ENCODE results near the gene MEF2D.

Gene MEF2D

DNA sequence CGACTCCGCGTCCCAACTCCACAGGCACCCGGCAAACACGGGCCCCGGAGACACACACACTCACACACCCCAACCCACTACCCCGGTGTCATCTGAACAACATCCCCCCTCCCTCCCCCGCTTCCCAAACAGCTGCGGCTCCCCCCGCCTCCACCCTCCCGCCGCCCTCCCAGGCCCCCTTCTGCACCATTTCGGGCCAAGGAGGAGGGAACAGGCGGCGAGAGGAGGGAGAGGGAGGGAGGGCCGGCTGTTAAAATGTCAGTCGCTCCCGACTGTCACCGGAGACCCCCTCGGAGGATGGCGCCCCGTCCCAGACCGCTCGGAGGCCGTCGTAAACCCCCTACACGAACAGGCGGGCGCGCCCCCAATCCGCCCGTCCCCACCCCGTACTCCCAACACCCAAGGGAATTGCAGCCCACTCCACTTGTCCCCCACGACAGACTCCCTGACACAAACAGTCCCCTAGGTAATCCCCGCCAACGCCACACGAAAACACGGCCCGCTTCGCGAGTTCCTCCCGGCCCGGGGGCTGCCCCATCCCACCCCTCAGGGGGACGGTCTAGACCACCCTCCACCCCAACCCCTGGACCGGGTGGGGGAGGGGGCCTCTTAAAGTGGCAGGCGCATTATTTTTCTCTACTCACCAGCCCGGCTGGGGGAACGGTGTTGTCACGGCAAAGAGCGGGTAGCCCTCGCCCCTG is 583 bp downstream of the MEF2D start:
- no peak for DNase-seq (ENCODE audit: low read depth)

GRCh38 chr1:156499194-156499841 is 1.3 kb downstream of the MEF2D start:
- no peak for DNase-seq (ENCODE audit: low read depth)

DNA sequence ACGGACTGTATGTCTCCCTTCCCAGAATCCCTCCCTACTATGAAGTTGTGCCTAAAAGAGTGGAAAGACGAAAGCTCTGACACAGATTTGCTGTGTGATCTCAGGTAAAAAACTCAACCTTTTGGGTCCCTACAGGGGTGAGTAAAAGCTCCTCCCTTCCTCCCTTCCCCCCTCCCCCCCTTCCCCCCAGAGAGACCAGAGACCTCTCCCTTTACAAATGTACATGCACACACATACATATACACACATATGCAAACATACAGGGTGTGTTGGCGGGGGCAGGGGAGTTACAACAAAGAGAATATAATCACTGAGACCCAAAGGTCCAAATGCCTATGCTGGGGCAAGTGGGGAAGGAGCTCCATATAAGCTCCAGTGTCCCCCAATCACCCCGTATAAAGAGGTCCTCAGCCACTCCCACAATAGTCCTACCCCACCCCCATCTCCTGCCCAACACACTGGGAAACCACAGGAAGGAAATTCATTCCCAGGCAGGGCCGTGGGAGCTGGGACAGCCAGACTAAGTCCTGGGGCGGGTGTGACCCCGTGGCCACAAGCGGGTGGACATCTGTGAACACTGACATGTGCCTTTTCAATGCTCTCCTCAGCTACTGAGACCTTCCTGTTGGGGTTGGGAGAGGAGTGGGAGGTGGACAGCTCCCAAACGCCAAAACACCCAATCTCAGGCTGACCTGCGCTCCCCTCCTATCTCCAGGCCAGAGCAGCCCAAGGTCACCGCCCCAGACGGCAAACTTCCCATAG is 2.0 kb downstream of the MEF2D start:
- no peak for DNase-seq (ENCODE audit: low read depth)

DNA sequence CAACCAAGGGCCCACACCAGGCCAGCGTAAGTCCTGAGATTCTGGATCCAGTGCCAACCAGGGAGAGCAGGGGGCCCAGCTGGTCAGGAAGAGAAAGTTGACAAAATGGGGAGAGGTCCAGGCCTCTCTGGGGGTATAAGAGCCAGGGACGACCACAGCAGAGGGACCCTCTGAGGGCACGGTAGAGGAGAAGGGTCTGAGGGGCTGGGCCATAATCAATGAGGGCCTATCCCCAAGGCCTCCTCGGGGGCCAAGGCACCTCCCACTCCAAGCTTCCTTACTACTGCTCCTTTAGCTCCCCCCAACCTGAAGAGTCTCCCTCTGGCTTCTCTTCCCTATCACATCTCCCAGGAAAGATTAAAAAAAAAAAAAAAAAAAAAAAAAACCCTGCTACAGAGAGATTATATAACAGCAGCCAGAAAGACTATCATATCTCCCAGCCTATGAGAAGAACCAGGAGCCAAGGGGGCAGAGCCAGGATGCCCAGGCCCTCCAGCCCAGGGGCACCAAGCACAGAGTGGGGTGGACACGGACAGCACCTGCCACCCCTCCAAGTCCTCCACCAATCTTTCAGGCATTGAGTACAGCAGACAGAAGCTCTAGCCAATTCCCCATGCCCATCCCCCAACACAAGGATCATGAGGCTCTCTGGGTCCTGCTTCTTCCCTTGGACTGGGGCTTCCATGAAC is 2.7 kb downstream of the MEF2D start:
- no peak for DNase-seq (ENCODE audit: low read depth)

DNA sequence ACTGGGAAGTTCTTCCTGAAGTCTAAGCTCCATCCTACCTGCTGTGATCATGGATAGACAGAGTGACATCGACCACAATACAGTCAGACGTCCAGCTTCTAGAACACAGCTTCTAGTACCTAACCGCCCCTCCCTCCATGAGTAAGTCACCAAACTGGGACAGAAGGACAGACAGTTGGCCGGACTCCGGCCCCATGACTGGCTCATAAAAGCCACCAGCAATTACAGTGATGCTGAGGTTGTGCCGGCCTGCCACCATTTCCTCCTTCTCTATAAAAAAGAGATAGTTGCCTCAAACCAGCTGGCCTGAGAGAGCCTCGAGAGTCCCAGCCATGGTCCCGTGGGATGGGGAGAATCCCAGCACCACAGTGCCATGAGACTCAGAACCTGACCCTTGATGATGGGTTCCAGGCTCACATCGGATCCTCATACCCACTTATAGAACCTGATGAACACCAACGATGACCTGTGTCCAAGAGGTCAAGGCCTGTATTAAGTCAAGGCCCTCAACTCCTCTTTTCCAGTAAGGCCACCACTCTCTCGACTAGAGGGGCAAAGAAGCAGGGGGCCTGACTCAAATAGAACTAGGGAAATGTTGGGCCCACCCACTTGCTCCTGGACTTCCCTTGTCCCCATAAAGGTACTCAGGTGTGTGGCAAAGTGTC is 3.4 kb downstream of the MEF2D start:
- no peak for DNase-seq (ENCODE audit: low read depth)

DNA sequence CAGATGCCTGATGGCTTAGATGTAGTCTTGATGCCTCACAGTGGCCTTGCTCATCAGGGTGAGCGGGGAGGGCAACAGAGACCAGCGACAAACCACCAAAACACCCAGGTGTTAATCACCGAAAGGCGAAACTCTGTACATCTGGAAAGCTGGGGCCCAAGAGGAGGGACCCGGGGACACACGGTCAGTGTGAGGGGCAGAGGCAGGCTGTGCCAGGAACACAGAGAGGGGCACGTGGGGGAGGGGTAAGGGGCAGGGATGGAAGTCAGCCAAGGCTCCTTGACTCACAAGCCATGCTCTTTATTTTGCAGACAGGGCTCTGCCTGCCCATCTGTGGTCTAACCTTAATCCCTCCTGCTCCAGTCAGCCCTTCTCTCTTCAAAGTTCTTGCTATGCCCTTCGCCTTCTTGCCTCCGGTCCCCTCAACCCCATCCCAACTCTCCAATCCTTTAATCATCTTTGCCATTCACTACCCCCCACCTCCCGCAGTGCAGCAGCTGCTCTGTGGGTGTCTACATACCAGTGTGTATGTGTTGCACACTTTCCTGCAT is 4.3 kb downstream of the MEF2D start:
- no peak for DNase-seq (ENCODE audit: low read depth)

GRCh38 chr1:156495401-156496140 is 5.0 kb downstream of the MEF2D start:
- no peak for DNase-seq (ENCODE audit: low read depth)

GRCh38 chr1:156494309-156494895 is 6.2 kb downstream of the MEF2D start:
- no peak for DNase-seq (ENCODE audit: low read depth)

- DNase-seq (ENCODE audit: low read depth), result no peak
Measured at GRCh38 chr1:156493742-156494141, 6.8 kb downstream of the MEF2D start.

- DNase-seq (ENCODE audit: low read depth), result no peak
Measured at GRCh38 chr1:156493154-156493631, 7.4 kb downstream of the MEF2D start.

GRCh38 chr1:156492591-156493080 is 7.9 kb downstream of the MEF2D start:
- no peak for DNase-seq (ENCODE audit: low read depth)

GRCh38 chr1:156492013-156492590 is 8.5 kb downstream of the MEF2D start:
- no peak for DNase-seq (ENCODE audit: low read depth)

GRCh38 chr1:156491151-156491949 is 9.2 kb downstream of the MEF2D start:
- DNase-seq (ENCODE audit: low read depth), result no peak

DNA sequence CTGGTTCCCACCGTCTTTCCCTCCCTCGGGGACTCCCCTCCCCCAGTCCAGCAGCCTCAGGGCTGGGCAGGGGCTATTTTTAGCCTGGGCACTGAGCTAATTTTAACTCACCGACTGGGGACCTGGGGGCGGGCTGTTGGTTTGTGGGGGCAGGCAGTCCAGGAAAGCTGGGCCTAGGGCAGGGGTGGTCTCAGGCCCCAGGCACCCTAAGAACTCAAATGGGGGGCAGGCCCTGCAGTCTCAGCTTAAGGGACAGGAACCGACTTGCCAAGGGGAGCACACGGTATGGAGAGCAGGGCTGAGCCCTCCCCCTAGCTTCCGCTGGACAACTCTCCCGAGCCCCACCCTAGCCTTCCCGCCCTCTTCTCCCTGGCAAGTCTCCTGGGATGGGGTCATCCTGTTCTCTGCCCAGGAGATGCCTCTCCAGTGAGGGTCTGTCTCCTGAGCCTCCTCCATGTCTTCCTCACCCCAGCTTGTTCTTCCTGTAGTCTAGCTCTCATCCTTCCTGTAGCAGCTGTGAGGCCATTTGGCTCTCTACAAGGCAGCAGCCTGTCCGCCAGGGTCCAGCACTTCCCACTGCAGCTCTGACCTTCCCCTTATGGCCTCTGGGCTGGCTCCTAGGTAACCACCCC is 10.1 kb downstream of the MEF2D start:
- DNase-seq (ENCODE audit: low read depth), result no peak

- DNase-seq (ENCODE audit: low read depth), result no peak
Measured at GRCh38 chr1:156489935-156490293, 10.7 kb downstream of the MEF2D start.

GRCh38 chr1:156489166-156489934 is 11.2 kb downstream of the MEF2D start:
- no peak for DNase-seq (ENCODE audit: low read depth)

DNA sequence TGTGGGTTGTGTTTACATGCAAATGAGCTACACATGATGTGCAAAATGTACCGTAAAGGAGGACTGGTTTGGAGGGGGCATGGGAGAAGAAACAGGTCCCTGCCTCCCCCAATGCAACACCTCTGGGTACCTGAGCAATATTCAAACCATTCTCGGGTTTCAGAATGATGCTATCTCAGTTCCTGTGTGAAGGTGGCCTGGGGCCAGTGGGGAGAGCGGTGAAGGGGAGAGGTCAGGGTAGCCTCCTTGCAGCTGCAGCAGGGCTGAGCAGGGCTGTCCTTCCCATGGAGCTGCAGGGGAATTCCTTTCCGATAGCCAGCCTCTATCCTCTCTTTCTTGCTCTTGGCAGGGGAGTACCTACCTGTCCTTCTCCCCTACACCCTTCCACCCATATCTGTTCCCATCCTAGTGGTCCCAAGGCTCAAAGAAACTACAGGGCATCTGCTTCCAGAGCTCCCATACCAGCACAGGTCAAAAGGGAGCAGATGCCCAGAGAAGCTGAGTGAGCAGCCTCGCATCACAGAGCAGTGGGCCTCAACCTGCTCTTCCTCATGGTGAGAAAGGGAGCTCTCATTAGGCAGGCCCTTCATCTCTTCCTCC is 11.9 kb downstream of the MEF2D start:
- no peak for DNase-seq (ENCODE audit: low read depth)
